ENCODE data around the gene FBXO2. TPM values are rescaled to one million over a fixed set of nuclear protein-coding genes. Genes with fewer than 3 reads are reported as not detected.
A peak's percentile ranks its signal among the peaks of the same experiment; 100 is the strongest.

Gene FBXO2
- polyA plus RNA-seq, 1 experiment, result 2.2 TPM

DNA sequence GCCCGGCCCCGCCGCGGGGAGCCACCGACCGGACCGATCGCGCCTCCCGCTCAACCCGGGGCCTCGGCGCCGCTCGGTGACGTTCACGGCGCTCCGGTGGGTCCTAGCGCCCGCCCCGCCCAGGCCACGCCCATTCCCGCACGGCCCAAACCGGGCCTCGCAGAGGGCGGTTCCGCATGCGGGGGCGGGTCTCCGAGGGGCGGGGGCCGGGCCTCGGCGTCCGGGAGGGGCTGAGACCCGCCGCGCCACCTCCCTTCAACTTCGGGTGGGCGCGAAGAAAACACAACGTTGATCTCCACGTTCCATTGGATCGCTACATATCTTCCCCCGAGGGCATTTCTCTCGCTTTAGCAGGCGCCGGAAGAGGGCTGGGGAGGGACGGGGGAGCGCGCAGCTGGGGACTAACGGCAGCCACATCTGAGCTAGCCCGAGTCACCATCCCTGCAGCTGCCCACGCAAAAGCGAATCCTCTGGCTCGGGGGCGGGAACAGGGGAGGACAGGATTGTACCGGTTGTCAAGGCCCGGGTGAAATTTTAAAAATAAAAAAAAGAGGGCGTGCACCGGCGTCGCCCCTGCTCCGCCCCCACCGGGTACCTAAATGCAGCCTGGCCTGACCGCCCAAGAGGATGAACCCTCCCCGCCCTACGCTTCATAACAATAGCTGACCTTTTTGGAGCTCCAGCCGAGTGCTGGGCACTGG, 27.0 kb upstream of the FBXO2 start, which contains the start of gene MAD2L2:
MAD2L2 (minus strand) TSS at position 78 of the 701 bp plus-strand sequence. CDS start 547 bp downstream, outside the sequence.
- Histone ChIP-seq H3K36me3 (ENCODE audit: control insufficient read depth, insufficient read depth, low read length) (peaks cover 7% of the 10 kb centered on the region), H3K27me3 (ENCODE audit: control insufficient read depth, insufficient read depth, low read length) (peaks cover 2% of the 10 kb centered on the region), H3K4me3 (ENCODE audit: low read depth, low read length) (peak within 1 kb of the TSS; percentile 98)
- POLR2A ChIA-PET, result no interaction called here
- DNase-seq (ENCODE audit: low read depth), result peak; percentile 44
- no peak for TF ChIP-seq CTCF (IDR thresholded peaks at IDR 0.05; ENCODE audit: insufficient read depth, low read depth, low read length)
- CTCF ChIA-PET, result interaction anchor here (0.7 to 3.5 kb wide), 7 partner anchors 9 to 245 kb away, joined by 3 to 25 read pairs (median 4); partner anchors contain the start of gene FBXO6

DNA sequence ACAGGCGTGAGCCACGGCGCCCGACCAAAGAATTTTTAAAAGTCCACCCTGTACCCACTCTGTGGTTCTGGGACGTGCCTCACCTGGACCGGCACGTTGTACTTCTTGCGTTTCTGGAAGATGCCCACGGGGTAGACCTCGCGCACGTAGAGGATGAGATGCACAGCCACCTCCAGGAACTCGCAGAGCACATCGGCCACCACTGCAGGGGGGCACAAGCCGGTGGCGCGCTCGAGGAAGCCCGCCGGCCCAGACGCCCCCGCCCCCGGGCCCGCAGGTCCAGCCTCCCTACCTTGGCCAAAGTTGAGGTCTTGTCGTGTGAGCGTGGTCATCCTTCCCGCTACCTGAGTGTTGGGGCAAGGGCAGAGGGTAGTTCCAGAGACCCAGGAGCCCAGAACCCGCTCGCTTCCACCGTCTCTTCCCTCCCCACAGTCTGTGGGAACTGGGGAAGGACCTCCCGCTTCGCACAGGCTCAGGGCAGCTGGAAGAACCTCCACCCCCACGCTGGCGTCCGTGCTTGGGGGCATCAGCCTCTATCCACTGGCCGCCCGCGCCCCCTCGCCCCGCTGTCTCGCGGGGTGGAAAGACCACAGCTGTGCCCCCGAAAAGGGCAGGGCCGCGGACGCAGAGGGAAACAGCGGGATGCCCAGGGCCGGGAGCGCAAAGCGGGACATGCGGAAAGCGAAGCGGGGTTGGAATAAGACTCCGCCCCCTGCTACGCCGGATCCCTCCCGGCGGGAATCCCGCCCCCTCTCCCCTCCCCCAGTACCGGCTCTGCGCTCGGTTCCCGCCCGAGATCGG, 26.2 kb upstream of the FBXO2 start:
- DNase-seq (ENCODE audit: low read depth), result no peak
- Histone ChIP-seq H3K27me3 (ENCODE audit: control insufficient read depth, insufficient read depth, low read length) (peaks cover 2% of the 10 kb centered on the region), H3K4me3 (ENCODE audit: low read depth, low read length) (peak overlapping the region; percentile 98), H3K36me3 (ENCODE audit: control insufficient read depth, insufficient read depth, low read length) (peaks cover 12% of the 10 kb centered on the region)
- ChIA-PET POLR2A (interaction anchor here (0.6 kb wide), 1 partner anchor 63 kb away, joined by 3 read pairs; no protein-coding TSS in a partner anchor), CTCF (interaction anchor here (0.9 to 3.5 kb wide), 3 partner anchors 13 to 39 kb away, joined by 4 to 25 read pairs (median 17); partner anchors contain the start of gene FBXO6)
- no peak for TF ChIP-seq CTCF (IDR thresholded peaks at IDR 0.05; ENCODE audit: insufficient read depth, low read depth, low read length)

GRCh38 chr1:11678442-11678841, 24.2 kb upstream of the FBXO2 start:
- POLR2A ChIA-PET, result no interaction called here
- CTCF ChIA-PET, result interaction anchor here (1.3 to 1.9 kb wide), 2 partner anchors 14 to 641 kb away, joined by 3 to 6 read pairs; partner anchors contain the start of gene FBXO6
- no peak overlapping the region for H3K4me3 ChIP-seq (ENCODE audit: low read depth, low read length)
- H3K36me3 ChIP-seq (ENCODE audit: control insufficient read depth, insufficient read depth, low read length), result peaks cover 19% of the 10 kb centered on the region
- no peak for TF ChIP-seq CTCF (IDR thresholded peaks at IDR 0.05; ENCODE audit: insufficient read depth, low read depth, low read length)
- no peaks in the 10 kb centered on the region for H3K27me3 ChIP-seq (ENCODE audit: control insufficient read depth, insufficient read depth, low read length)
- no peak for DNase-seq (ENCODE audit: low read depth)

DNA sequence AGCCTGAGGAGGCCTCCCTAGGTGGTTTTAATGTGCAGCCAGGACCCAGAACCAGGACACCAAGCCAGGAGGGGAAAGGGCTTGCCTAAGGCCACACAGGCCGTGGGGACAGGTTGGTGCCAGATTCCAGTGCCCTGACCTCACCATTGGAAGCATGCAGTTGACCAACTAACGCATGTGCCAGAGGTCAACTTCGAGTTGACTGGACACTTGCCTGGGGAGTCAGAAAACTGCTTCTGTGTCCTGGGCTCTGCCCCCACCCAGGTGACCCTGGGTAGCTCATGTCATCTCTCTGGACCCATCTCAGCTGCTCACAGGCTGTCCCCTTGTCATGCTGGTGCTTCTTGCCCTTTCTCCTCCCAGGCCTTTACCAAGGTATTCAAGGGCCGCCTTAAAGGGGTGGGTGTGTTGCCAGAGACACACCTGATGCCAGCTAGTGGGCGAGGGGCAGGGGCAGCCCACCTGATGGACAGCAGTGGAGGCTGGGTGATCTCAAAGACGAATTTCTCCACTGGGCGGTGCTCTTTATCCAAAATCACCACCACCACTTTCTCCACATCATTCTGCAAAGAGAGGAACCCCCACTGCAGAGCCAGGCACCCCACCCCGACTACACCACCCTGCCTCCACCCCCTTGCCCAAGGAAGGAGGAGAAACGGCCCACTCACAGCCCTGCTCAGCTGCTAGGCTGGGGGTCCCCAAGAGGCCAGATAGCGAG, 22.3 kb upstream of the FBXO2 start:
- Histone ChIP-seq H3K36me3 (ENCODE audit: control insufficient read depth, insufficient read depth, low read length) (peaks cover 19% of the 10 kb centered on the region), H3K27me3 (ENCODE audit: control insufficient read depth, insufficient read depth, low read length) (no peaks in the 10 kb centered on the region), H3K4me3 (ENCODE audit: low read depth, low read length) (no peak overlapping the region)
- TF ChIP-seq CTCF (IDR thresholded peaks at IDR 0.05; ENCODE audit: insufficient read depth, low read depth, low read length), result no peak
- no peak for DNase-seq (ENCODE audit: low read depth)
- ChIA-PET POLR2A (no interaction called here), CTCF (interaction anchor here (1.0 to 1.9 kb wide), 4 partner anchors 12 to 639 kb away, joined by 3 to 6 read pairs (median 4); partner anchors contain the start of gene FBXO6)

All from BJ (cell line).